ENCODE results near the gene ANKFN1. TPM values are rescaled to one million over a fixed set of nuclear protein-coding genes. Genes with fewer than 3 reads are reported as not detected.
"Not testable (repeated sequence)": the region's sequence is repeated elsewhere in the genome, so short reads cannot be mapped to it uniquely, and the experiment has no call there.

Gene ANKFN1
- total RNA-seq, 2 donors from 2014 or later = 0.37 to 1.2 TPM

DNA sequence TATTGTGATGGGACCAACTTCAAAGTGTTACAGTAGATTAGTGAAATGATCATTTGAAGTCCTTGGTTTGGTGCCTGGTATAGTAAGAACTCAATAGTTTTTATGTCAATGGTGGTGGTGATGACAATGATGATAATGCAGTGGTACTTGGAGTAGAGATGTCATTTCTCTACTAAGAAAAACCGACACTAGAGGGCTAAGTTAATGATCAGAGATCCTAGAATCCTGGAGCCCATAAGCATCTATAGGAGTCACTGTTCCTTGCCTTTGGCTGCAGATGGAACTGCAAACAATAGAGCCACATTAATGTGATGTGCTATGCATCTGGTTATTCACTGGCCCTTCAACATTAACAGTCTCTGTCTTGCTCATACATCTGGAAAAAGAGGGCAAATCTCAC is 103.8 kb downstream of the ANKFN1 start:
- intact Hi-C loops (cut with DNase I, micrococcal nuclease) = no loop called here
- DNase-seq (no peak), ATAC-seq (no peak)

DNA sequence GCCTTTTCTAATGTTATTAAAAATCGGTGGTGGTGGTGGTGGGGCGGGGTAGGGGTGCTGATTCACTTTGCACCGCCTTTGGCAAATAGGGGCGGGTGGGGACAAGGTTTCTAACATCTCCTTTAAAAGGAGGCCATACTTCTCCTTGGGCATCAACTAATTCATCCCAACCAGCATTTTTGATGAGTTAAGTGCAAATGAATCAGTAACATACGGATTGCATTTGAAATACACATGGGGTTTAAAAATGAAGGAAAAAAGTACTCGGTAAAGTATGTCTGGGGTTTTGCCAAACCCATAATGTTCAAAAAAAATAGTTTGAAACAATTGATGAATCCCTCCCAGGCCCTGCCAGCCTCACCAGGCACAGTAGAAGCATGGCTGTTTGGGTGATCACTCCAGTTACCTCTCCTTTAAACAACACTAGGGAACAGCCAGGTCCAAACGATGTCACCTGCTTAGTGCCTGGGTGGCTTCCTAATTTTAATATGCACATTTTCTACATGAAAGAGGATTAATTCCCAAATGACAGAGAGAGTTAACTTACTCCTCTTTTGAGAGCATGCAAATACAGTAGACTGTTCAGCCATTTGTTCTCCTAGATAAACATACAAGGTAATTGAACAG is 107.2 kb downstream of the ANKFN1 start:
- no peak for DNase-seq
- intact Hi-C loops (cut with DNase I, micrococcal nuclease) = no loop called here
- ATAC-seq = no peak

DNA sequence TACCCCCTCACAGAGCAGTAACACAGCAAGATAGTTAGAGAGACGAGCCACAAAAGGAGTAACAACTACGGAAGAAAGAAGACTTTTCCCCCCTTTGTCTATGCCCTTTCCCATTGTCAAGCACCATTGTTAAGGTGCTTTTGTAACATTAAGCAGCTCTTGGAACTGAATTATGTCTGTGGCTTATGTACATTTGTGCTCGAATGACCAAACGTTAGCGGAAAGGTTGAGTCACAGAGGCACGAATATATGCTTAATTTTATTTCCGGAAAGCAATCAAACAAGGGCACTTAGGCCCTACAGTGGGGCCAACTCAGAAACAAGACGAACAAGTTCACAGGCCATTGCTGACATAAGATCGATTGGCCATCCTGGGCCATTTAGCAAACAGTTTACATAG is 109.5 kb downstream of the ANKFN1 start:
- no peak for ATAC-seq
- intact Hi-C loops (cut with DNase I, micrococcal nuclease) = no loop called here
- no peak for DNase-seq

DNA sequence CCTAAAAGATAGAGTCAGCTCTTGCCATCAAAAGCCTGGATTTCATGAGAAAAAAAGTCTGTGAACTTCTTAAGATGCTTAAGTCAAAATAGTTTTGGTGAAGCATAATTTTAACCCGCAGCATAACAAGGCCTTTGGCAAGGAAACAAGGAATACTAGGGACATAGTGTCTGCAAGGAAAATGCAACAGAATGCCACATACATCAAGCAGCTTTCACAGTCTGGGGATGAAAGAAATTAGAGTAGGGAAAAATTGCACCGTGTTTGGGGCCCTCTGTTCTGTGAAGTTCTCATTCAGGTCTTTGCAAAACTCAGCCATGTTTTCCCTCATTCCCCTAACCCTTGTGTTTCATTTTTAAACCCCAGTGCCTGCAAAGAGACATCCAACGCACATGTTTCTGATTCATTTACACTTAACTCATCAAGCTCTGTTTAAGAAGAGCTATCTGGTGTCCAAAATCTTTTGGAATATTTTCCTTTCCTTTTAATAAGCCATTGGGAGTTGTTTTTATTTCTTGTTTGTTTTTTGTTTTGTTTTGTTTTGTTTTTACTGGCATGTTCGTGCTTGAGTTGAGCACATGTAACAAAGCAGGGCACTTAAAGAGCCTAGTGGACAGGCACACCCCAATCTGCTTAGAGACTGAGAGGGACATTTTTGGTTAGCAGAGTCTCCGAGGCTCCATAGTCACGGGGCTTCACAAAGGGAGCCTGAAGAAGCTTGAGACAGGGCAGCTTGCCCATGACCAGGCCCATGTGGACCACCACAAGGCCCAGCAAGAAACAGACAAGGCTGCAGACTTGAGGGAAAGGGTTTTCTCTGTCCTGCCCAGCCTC is 116.5 kb downstream of the ANKFN1 start:
- intact Hi-C loops (cut with DNase I, micrococcal nuclease) = no loop called here
- no peak for DNase-seq
- no peak for ATAC-seq

DNA sequence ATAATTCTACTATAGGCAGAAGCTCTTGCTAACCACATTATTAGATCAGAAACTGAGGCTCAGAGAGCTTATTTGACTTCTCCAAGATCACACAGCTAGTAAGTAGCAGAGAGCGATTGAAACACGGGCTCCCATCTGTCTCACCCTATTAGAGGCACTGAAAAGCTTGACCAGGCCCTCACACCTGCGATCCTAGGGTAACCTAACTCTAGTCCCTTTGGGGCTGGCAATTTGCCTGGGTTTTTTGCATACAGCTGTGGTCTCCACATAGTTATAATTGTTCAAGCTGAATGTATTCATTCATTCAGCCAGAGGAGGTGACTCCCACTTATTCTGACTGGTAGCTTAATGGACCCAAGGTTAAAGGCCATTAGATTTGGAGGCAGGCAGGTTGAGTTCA is 121.2 kb downstream of the ANKFN1 start:
- intact Hi-C loops (cut with DNase I, micrococcal nuclease) = no loop called here
- ATAC-seq = no peak
- DNase-seq = no peak

DNA sequence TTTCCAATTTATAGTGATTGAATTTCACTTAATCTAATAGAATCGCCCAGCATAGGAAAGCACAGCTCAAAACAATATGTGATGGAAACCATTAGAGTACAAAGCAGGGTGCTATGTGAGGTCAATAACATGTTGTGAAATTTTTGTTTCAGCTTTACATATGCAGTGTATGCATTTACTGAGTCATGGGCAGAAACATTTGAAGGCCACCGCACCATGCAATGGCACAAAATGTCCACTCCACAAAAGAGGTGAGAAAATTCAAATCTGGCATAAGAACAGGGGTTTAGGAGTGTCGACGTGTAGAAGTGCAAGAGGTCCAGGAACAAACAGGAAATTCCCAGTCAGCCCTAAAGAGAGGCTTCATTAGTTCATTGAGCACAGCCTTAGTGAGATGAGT is 131.2 kb downstream of the ANKFN1 start:
- ATAC-seq = no peak

DNA sequence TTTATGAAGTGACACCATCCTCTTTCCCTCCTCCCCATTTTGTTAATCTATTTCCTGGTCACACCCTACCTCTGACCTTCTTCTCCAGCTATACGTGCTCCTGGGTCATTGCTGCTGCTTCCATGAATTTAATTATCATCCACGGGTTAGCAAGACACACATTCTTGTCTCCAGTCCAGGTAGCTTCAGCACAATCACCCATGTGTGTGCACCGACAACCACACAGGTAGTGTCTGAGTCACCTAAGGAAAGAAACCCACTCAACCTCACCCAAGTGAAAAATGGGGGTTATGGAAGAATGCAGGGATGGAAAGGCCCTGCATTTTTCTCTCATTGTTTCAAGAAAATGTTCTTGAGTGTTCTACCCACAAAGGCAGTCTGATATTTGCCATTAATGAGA is 135.5 kb downstream of the ANKFN1 start:
- DNase-seq; intact Hi-C loops (cut with DNase I, micrococcal nuclease): not testable (repeated sequence)
- ATAC-seq = peak; percentile 19

More for the DNA sequence above, 131.2 kb downstream of the ANKFN1 start:
- intact Hi-C loops (cut with DNase I, micrococcal nuclease) = no loop called here
- no peak for DNase-seq

DNA sequence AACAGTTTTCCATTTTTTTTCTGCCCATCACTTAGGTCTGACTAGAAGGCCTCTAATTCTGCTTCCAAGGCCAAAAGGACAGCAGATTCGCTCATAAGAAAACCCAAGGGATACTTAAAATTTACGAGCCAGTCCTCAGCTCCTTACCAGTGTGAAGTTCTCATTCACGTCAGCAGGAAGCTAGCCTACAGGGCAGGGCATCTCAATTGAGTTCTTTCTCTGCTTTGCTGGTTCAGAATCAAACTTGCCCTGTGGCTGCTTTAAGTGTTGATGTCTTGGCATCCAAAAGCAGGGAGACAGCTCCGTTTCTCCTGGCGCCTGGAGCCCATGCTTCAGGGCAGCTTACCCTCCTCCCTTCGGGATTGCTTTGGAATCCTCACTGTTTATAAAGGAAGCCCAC is 136.0 kb downstream of the ANKFN1 start:
- intact Hi-C loops (cut with DNase I, micrococcal nuclease) = no loop called here
- no peak for ATAC-seq

DNA sequence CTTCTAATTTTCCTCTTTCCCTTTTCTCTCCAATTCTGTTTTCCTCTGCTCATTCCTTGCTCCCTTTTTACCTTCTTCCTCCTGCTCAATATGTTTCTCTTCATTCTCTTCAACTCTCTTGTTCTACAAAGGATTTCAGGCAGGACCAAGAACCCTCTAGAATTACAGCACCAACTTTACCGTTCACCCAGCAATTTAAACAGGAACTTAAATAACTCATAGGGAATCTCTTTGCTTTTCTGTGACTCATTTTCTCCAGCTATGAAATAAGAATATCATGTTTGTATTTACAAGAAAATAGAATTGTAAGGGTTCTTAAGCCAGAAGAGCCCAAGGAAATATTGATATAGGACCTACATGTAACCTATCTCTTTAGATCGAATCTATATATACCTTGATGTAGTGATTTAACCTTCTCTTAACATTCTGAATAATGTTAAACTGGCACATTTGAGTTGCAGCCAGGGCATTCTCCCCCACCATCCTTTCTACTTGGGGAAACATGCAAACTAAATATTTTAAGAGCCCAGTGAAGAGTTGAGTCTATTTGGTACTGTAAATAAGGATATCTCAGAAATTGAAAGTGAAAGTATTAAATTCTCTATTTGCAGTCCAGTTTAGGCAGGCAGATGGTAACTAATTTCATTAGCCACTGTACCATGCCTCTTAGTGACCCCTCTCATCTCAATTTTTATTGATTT is 137.0 kb downstream of the ANKFN1 start:
- no peak for DNase-seq
- ATAC-seq = no peak
- intact Hi-C loops (cut with DNase I, micrococcal nuclease) = no loop called here

More for the DNA sequence above, 136.0 kb downstream of the ANKFN1 start:
- DNase-seq = no peak

DNA sequence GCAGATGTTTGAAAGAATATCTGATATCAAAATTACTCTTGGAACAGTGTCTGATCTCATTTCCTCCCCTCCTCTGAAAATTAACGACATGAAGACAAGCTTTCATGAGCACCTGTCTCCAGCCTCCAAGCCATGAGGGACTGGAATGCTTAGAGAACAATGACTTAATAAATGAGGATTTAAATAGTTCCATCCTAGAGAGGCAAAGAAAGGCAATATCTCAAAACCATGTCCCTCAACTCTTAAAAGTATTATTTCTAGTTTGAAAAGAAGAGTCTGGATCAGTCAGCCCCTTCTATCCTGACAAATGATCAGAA is 137.5 kb downstream of the ANKFN1 start:
- intact Hi-C loops (cut with DNase I, micrococcal nuclease) = no loop called here
- DNase-seq (no peak), ATAC-seq (no peak)

DNA sequence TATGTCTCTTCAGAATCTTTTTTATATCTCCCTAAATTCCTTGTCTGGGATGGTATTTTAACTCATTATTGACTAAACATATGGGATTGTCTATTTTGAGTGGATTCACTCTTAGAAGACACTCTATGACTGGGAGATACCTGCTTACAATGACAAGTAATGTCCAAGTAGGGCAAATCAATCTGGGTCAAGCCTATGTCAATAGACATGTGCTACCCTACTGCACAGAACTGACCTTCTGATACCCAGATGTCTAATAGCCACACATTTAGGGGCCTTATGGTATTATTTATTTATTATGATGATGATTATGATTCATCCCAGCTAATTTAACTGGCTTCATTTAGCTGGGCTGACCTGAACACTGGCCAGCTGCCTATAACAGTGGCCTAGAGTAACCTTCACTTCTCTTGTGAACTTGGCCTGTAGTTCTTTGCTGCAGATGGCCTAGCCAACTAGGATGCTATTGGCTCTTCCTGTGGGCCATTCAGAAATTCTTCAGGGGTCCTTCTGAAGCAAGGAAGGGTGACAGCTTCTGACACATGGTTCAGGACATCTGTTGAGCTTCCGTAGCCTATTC is 138.0 kb downstream of the ANKFN1 start:
- no peak for DNase-seq
- intact Hi-C loops (cut with DNase I, micrococcal nuclease) = no loop called here
- ATAC-seq = no peak

DNA sequence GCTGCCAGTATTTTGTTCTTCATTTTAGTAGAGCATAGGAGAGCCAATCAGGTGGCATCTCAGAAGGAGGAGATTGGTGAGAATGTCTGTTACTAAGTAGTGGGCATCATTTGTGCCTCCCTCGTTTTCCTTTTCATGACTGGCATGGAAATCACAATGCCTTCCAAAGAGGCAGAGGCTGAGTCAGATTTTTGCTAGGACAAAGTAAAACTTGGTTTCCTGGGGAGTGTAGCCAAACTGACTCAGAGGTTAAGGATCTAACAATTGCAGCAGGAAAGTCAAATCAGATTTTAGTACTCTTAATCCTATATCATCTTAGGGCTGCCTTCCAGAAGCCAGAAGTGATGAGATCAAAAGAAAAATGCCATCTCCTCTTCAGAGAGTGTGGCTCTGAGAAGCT is 138.7 kb downstream of the ANKFN1 start:
- ATAC-seq (no peak), DNase-seq (no peak)
- intact Hi-C loops (cut with DNase I, micrococcal nuclease) = no loop called here

DNA sequence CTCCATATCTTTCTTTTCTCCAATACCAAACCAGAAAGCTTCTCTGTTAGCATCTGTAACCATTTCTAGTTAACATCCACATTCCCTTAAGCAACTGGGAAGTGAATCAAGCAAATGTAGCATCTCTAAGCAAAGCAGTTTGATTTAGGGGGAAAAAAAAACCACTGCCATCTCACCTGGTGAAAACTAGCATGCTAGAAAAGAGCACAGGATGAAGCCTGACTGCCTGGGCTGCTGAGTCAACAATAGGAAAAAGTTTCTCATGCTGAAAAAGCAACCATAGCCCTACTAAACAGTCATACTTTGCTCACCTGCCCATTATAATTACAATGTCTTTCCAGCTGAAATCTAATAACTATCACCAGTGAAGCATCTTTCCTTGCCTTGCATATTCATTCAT is 139.3 kb downstream of the ANKFN1 start:
- ATAC-seq (no peak), DNase-seq (no peak)
- intact Hi-C loops (cut with DNase I, micrococcal nuclease) = no loop called here

DNA sequence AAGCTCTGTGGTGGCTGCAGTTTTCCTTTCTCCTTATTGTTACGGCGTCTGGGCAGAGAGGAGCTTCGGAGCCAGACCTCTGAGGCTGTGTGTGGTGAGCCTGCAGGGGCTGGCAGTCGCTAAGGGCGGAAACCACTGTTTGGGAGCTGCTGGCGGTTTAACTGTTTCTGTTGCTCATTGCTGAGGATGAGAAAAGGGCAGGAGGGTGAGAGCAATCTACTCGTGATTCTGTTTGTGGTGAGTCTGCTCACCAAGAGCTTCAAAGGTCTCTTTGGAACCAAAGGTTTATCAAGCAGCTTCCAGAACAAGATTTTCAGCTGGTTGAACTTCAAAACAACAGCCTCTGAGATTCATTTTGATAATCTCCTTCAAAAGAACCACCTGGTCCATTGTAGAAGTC is 143.9 kb downstream of the ANKFN1 start:
- intact Hi-C loops (cut with DNase I, micrococcal nuclease) = no loop called here
- no peak for ATAC-seq
- no peak for DNase-seq

DNA sequence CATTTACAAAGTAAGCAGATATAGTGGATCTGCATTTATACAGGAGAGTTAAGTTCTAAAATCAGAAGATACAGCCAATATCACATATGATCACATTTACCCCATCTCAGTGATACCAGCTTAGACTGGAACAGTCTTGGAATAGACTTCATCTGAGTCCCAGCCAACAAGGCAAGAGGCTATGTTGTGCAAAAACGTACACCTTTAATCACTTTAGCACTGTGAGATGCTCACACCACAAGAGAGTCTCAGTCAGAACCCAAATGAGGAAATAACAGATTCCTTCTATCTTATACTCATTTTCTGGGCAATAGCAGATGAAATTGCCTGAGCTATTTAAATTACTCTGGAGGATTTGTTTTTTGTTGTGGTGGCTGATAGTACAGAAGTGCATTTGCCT is 145.6 kb downstream of the ANKFN1 start:
- DNase-seq = no peak
- no peak for ATAC-seq
- intact Hi-C loops (cut with DNase I, micrococcal nuclease) = no loop called here

DNA sequence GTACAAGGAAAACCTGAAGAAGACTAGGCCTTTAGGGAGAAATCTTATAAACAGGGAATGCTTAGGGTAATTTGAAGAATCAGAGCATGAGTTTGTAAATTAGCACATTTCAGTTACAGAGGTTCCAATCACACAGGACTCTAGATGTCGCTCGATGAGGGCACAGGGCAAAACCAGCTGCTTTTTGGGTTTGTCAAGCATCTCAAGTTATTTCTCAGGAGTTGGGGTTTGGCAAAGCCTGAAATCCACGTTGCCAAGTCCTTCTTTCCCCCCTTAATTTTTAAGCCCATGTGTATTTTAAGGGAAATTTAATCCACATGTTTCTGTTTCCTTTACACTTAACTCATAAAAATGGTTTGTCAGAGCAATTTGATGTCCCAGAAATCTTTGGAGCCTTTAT is 146.9 kb downstream of the ANKFN1 start:
- intact Hi-C loops (cut with DNase I, micrococcal nuclease) = no loop called here
- no peak for ATAC-seq
- no peak for DNase-seq

DNA sequence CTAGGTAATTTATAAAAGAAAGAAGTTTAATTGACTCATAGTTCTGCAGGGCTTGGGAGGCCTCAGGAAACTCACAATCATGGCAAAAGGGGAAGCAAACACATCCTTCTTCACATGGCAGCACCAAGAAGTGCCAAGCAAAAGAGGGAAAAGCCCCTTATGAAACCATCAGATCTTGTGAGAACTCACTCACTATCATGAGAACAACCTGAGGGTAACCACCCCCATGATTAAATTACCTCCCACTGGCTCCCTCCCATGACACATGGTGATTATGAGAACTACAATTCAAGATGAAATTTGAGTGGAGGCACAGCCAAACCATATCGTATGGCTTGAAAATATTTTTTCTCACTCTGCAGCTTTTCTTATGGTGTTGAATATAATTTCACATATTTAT is 151.7 kb downstream of the ANKFN1 start:
- no peak for ATAC-seq
- intact Hi-C loops (cut with DNase I, micrococcal nuclease) = no loop called here
- DNase-seq = no peak

DNA sequence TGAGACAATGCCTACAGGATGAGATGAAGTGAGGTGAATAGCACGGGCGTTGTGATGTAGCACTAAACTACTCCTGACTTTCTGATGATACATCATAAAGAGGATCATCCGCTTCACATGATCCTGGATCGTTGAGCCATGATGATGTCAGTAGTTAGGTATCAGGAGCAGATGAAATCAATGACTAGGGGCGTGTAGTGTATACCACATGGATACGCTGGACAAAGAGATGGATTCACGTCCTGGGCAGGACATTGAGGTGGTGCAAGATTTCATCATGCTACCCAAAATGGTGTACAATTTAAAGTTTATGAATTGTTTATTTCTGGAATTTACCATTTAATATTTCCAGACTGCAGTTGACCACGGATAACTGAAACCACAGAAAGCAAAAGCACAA is 156.6 kb downstream of the ANKFN1 start:
- no peak for ATAC-seq

DNA sequence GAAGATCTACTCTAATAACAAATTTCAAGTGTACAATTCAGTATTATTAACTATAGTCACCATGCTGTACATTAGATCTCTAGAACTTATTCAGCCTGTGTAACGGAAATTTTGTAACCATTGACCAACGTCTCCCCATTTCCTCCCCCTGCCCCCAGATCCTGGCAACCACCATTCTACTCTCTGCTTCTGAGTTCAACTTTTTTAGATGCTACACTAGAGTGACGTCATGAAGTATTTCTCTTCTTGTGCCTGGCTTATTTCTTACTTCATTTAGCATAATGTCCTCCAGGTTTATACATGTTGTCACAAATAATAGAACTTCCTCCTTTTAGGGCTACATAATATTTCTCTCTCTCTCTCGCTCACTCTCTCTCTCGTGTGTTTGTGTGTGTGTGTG is 157.5 kb downstream of the ANKFN1 start:
- ATAC-seq (no peak), DNase-seq (no peak)
- intact Hi-C loops (cut with DNase I, micrococcal nuclease) = loop anchor here in 1 of 2 donors (10.0 kb wide), 2 partner anchors 186 to 786 kb away; no protein-coding TSS in a partner anchor

More for the DNA sequence above, 156.6 kb downstream of the ANKFN1 start:
- intact Hi-C loops (cut with DNase I, micrococcal nuclease) = loop anchor here in 1 of 2 donors (10.0 kb wide), 2 partner anchors 185 to 785 kb away; no protein-coding TSS in a partner anchor
- no peak for DNase-seq

DNA sequence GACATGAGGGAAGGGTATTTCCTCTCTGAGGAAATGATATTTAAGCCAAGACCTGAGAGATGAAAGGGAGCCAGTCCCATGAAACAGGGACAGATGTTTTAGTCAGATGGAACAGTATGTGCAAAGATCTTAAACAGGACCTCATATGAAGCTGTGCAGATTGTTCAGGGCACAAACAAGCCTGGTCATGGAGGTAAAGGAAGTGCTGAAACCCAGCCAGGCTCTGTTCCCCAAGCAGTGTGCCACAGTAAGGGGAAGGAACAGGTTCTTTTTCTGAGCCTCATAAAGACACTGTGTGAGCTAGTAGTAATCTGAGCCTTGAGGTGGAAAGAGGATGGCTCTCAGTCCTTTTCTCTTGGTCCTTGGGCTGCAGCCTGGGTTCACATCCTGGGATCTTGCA is 159.9 kb downstream of the ANKFN1 start:
- ATAC-seq (no peak), DNase-seq (no peak)
- intact Hi-C loops (cut with DNase I, micrococcal nuclease) = loop anchor here in 1 of 2 donors (10.0 kb wide), 2 partner anchors 188 to 788 kb away; no protein-coding TSS in a partner anchor
